Uterus (tissue), 2 donors: ENCODE results near the gene SPAG17.

Experiments
- POLR2A ChIP-seq, 2 donors: fragments of 450-650 bp; IDR thresholded peaks; one replicate each; pipeline ENCODE4 v1.6.1; 2016; ENCODE audit warnings: antibody characterized with exemption in 2 of 2, mild to moderate bottlenecking in 1 of 2, moderate library complexity in 1 of 2
- TF ChIP-seq, protein P1 (sequence below), 4 experiments: fragments of 200-600 bp in 2 of 4; fragments of 450-650 bp in 2 of 4; sonication (generic) in 2 of 4; IDR thresholded peaks; one replicate each; pipeline ENCODE4 v1.5.1; 2016 to 2019; ENCODE audit warnings: antibody characterized with exemption in 4 of 4, mild to moderate bottlenecking in 2 of 4, moderate library complexity in 1 of 4

DNA sequence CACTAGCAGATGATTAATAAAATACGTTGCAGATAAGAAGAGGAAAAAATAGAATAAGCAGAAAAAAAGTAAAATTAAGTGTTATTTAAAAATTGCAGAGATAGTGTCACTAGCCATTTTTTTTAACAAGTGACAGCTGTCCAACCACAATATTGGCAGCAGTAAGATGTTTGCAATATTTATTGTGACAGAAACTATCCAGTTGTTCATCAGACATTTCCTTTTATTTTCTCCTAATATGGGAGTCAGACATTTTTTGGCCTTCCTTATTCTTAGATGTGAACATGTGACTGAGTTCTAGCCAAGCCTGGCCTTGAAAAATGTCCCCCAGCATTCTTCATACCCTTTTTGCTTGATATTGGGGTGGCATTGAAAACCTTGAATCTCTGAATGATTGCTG lies 3.4 kb upstream of the SPAG17 start:
- TF ChIP-seq, protein P1, sequence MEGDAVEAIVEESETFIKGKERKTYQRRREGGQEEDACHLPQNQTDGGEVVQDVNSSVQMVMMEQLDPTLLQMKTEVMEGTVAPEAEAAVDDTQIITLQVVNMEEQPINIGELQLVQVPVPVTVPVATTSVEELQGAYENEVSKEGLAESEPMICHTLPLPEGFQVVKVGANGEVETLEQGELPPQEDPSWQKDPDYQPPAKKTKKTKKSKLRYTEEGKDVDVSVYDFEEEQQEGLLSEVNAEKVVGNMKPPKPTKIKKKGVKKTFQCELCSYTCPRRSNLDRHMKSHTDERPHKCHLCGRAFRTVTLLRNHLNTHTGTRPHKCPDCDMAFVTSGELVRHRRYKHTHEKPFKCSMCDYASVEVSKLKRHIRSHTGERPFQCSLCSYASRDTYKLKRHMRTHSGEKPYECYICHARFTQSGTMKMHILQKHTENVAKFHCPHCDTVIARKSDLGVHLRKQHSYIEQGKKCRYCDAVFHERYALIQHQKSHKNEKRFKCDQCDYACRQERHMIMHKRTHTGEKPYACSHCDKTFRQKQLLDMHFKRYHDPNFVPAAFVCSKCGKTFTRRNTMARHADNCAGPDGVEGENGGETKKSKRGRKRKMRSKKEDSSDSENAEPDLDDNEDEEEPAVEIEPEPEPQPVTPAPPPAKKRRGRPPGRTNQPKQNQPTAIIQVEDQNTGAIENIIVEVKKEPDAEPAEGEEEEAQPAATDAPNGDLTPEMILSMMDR (IDR thresholded peaks at IDR 0.05) = no peak
- no peak for TF ChIP-seq POLR2A (IDR thresholded peaks at IDR 0.05)
